H7 (cell line): ENCODE data around the gene PCNT. TPM values are rescaled to one million over a fixed set of nuclear protein-coding genes. Genes with fewer than 3 reads are reported as not detected.

ENCODE experiments used
- DNase-seq: peaks from one replicate; pipeline ENCODE4 v3.0.0; 2012
- H3K27me3 ChIP-seq: 2 replicates; pipeline ENCODE4 v1.6.0; 2011; ENCODE audit warnings: mild to moderate bottlenecking, low read length; ENCODE audit not compliant: control insufficient read depth, insufficient read depth
- H3K36me3 ChIP-seq: replicated peaks from 2 replicates; pipeline ENCODE4 v1.5.1; 2011; ENCODE audit warnings: low read length; ENCODE audit not compliant: control insufficient read depth, insufficient read depth
- H3K4me3 ChIP-seq: 2 replicates; pipeline ENCODE4 v1.5.1; 2011; ENCODE audit warnings: low read depth, mild to moderate bottlenecking, control low read depth, low read length, moderate library complexity; ENCODE audit not compliant: insufficient read depth
- total RNA-seq: library from RNA; depleted of rRNA; stranded (reverse); fragments of >200 nt; shearing (Covaris generic); gene quantifications from 2 replicates; pipeline ENCODE4 v1.2.3, GENCODE V29; 2014

PCNT gene
- total RNA-seq, 1 experiment from 2014 or later: 20.7 TPM

DNA sequence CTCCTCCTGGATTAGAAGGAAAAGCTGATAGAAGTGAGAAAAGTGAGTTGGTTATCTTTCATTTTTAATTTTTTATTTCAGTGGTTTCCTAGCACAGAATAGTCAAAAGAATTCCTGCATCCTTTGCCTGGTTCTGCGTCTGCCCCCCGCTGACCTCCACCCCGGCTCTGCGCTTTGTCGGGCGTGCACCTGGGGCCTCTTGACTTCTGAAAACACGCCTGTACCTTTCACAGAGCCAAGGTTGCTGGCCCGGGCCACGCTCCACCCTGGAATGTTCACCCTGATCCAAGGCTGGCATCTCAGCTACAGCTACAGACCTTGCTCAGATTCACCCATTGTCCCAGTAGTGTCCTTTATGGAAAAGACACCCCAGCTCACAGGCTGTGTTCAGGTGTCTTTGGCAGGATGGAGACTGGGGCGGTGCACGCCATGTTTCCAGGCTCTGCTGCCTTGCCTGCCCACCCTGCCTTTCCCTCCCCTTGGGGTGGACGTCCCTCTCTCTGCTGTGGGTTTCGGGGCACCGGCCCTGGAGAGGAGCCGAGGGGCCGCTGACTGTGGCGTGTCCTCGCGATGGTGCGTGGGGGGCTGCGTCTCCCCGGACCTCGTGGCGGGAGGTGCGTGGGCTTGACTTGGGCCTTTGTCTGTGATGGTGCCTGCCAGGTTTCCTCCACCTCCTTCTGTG lies 94.5 kb downstream of the PCNT start:
- H3K27me3 ChIP-seq: no peaks in the 10 kb centered on the region
- H3K36me3 ChIP-seq: peaks cover 4% of the 10 kb centered on the region
- no peak for DNase-seq

GRCh38 chr21:46420241-46421190 lies 96.6 kb downstream of the PCNT start:
- Histone ChIP-seq H3K27me3 (no peaks in the 10 kb centered on the region), H3K4me3 (no peak overlapping the region), H3K36me3 (peaks cover 4% of the 10 kb centered on the region)
- DNase-seq: no peak

More for the DNA sequence above, 94.5 kb downstream of the PCNT start:
- no peak overlapping the region for H3K4me3 ChIP-seq

- H3K36me3 ChIP-seq: peaks cover under 1% of the 10 kb centered on the region
- DNase-seq: no peak
- no peak overlapping the region for H3K4me3 ChIP-seq
- H3K27me3 ChIP-seq: no peaks in the 10 kb centered on the region
Observed at GRCh38 chr21:46421191-46421750, 97.3 kb downstream of the PCNT start.

DNA sequence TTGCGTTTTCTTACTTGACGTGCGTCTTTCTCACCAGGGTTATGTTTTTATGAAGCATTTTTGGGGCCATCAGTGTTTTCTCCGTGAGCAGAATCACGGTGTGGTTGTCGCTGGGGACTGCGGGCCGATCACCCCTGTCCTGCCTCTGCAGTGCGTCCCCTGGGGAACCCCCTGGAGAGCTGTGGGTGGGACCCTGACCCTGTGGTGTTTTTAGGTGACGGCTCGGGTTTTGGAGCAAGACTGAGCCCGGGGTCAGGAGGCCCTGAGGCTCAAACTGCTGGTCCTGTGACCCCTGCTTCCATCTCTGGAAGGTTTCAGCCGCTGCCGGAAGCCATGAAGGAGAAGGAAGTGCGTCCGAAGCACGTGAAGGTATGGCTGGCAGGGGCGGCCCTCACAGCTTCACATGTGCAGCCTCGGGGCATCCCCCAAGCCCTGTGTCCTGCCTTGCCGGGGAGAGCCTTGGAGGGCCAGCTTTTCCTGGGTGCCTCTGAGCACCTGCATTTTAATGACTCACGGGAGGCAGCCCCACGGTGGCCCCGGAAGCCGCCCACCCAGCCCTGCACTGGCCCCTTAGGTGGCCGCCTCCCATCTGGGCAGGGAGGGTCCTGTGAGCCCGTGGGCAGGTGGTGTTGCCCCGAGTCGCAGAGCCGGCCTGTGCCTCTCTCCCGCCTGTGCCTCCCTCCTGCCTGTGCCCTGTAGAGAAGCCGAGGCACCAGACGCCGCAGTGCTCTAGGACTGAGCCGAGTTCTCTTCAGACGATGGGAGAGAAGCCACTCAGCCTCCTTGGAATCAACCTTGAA lies 98.0 kb downstream of the PCNT start:
- no peak for DNase-seq
- no peaks in the 10 kb centered on the region; the same call in none of the 2 replicates for H3K36me3 ChIP-seq
- no peaks in the 10 kb centered on the region for H3K27me3 ChIP-seq
- H3K4me3 ChIP-seq: no peak overlapping the region

DNA sequence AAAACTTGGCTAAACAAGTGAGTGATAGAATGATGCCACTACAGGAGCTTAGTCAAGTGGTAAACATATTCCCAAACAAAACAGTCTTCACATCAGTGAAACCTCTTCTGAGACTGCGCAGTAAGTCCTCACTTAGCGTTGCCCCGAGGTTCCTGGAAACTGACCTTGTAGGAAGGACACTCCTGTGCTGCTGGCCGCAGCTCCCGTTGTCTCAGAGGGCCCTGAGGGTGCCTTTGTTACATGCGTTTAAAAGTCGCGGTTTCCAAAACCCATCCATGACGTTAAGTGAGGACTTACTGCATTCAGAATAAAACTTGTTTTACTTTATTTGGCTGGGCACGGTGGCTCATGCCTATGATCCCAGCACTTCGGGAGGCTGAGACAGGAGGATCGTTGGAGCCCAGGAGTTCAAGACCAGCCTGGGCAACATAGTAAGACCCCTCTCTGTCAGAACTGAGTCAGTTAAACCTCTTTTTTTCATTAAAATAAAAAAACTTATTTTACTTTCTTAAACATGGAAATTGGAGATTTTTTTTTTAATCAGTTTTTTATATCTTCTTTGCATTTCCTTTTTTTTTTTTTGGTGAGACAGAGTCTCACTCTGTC lies 98.8 kb downstream of the PCNT start:
- H3K4me3 ChIP-seq: no peak overlapping the region
- peaks cover 2% of the 10 kb centered on the region for H3K36me3 ChIP-seq
- peak; percentile 35 for DNase-seq

GRCh38 chr21:46423546-46424038 lies 99.6 kb downstream of the PCNT start:
- peak; percentile 73 for DNase-seq
- Histone ChIP-seq H3K27me3 (no peaks in the 10 kb centered on the region), H3K4me3 (no peak overlapping the region), H3K36me3 (peaks cover 5% of the 10 kb centered on the region)

More for the DNA sequence above, 98.8 kb downstream of the PCNT start:
- H3K27me3 ChIP-seq: no peaks in the 10 kb centered on the region

DNA sequence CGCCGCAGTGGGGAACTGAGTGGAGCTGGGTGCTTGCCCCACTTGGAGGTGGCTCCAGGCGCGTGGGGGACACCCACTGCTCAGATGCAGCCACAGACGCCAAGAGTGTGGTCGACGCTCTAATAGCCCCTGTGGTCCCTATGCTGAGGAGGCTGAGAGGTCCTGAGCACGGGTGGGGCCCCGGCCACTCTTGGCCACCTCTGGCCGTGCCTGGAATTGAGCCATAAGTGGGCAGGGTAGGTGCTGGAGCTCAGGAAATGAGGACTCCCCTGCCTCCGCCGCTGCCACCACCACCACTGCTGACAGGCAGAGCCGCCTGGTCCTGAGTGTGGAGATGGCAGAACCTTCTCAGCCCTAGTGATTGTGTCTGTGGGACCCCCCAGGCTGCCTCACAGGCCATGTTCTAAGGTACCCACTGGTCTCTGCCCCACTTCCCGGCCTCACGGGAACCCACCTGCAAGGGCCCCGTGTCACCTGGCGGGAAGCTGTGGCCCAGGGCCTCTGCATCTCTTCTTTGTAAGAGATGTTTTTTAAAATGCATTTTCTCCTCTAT lies 100.2 kb downstream of the PCNT start:
- Histone ChIP-seq H3K4me3 (no peak overlapping the region), H3K36me3 (peaks cover 7% of the 10 kb centered on the region), H3K27me3 (no peaks in the 10 kb centered on the region)
- DNase-seq: peak; percentile 82

DNA sequence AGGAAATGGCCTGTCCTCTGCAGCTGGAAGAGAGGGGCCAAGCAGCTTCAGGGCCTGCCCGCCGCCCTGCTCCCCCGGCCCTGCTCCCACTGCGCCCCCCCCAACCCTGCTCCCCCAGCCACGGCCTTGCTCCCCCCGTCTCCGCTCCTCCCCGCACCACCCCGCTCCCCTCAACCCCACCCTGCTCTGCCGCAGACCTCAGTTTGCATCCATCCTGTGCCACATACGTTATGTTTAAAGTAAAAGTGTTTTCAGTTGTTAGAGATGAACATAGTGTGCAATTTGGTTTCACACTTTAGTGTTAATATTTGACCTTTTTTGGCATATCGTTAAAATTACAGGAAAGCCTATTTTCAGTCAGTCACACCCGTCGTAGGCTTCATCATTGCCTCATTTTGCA lies 100.7 kb downstream of the PCNT start:
- H3K36me3 ChIP-seq: peaks cover 7% of the 10 kb centered on the region
- no peaks in the 10 kb centered on the region for H3K27me3 ChIP-seq
- no peak overlapping the region for H3K4me3 ChIP-seq
- DNase-seq: peak; percentile 63

GRCh38 chr21:46425041-46425440 lies 101.1 kb downstream of the PCNT start:
- Histone ChIP-seq H3K4me3 (no peak overlapping the region), H3K27me3 (no peaks in the 10 kb centered on the region), H3K36me3 (peaks cover 8% of the 10 kb centered on the region)
- DNase-seq: peak; percentile 40

DNA sequence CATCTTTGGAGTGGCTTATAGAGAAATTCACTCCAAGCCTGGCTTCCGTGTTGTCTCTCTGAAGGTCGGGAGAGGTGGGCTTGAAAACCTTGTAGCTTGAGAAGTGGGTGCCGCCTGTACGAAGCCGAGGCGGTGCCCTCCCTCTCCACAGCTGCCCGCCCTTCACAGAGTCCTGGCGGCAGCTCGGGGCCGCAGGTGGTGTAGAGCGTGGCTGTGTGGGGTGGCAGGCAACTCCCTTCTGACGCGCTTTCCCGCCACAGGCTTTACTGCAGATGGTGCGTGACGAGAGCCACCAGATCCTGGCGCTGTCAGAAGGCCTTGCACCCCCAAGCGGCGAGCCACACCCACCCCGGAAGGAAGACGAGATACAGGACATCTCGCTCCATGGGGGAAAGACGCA lies 101.6 kb downstream of the PCNT start:
- Histone ChIP-seq H3K27me3 (no peaks in the 10 kb centered on the region), H3K36me3 (peaks cover 9% of the 10 kb centered on the region), H3K4me3 (no peak overlapping the region)
- DNase-seq: peak; percentile 51

GRCh38 chr21:46426313-46427046 lies 102.5 kb downstream of the PCNT start:
- peaks cover 10% of the 10 kb centered on the region for H3K36me3 ChIP-seq
- no peaks in the 10 kb centered on the region for H3K27me3 ChIP-seq
- H3K4me3 ChIP-seq: no peak overlapping the region
- peak; percentile 51 for DNase-seq

DNA sequence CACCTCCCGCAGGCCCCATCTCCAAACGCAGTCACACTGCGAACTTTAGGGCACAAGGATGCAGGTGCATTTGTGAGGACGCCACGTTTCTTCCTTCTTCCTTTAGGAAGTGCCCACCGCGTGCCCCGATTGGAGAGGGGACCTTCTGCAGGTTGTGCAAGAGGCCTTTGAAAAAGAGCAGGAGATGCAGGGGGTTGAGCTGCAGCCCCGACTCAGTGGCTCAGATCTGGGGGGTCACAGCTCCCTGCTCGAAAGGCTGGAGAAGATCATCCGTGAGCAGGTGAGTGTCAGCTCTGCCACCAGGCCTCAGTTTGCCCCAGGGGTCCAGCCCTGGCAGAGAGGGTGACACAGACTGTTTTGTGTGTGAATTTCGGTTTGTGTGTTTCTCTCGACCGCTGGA lies 103.6 kb downstream of the PCNT start:
- Histone ChIP-seq H3K4me3 (no peak overlapping the region), H3K36me3 (peaks cover 19% of the 10 kb centered on the region), H3K27me3 (no peaks in the 10 kb centered on the region)
- peak; percentile 26 for DNase-seq

GRCh38 chr21:46428286-46428685 lies 104.3 kb downstream of the PCNT start:
- H3K27me3 ChIP-seq: no peaks in the 10 kb centered on the region
- H3K4me3 ChIP-seq: no peak overlapping the region
- H3K36me3 ChIP-seq: peaks cover 20% of the 10 kb centered on the region
- DNase-seq: peak; percentile 50
